HG03457 (cell line): ENCODE measurements around the gene TUBA4A.

Experiments used
- ATAC-seq: cut with Tn5 transposase; IDR thresholded peaks from one replicate; pipeline ENCODE4 v1.9.1; 2021; ENCODE audit warnings: moderate number of reproducible peaks; ENCODE audit not compliant: unreplicated experiment

TUBA4A gene

GRCh38 chr2:219244789-219245147, 8.9 kb downstream of the TUBA4A start:
- ATAC-seq, result no peak

GRCh38 chr2:219243291-219243761, 10.4 kb downstream of the TUBA4A start:
- no peak for ATAC-seq

DNA sequence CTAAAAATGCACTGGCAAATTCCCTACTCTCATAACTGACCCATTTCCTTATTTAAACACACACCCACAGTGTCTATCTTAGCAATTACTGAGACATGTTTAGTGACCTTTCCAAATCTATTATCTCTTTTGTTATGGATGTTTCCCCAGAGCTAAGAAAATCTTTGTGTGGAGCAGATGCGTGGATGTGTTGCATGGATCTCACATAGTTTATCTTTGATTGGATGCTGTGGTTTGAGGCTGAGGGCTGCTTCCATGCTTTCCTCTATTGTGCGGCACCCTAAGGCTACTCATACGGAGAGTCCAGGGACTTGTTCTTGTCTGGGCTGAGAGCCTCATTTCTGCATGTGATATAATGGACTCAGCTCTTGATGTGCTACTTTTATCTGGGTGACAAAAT, 19.4 kb downstream of the TUBA4A start:
- no peak for ATAC-seq

DNA sequence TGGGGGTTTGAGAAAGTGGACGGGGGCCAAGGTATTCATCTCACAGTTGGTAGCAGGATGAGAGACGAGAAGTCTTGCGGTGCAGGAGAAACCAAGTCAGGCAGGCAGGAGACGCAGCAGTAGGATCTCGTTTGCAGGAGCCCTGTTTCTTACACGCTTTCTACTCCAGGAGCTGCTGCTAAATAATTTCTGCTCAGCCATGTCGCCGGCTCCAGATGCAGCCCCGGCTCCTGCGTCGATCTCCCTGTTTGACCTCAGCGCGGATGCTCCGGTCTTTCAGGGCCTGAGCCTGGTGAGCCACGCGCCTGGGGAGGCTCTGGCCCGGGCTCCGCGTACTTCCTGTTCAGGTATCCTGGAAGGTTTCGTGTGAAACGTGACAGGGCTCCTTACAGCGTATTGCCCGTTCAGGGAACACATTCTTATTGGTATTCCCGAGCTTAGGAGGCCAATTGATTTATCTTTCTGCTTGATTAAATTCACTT, 23.6 kb downstream of the TUBA4A start:
- ATAC-seq, result no peak

DNA sequence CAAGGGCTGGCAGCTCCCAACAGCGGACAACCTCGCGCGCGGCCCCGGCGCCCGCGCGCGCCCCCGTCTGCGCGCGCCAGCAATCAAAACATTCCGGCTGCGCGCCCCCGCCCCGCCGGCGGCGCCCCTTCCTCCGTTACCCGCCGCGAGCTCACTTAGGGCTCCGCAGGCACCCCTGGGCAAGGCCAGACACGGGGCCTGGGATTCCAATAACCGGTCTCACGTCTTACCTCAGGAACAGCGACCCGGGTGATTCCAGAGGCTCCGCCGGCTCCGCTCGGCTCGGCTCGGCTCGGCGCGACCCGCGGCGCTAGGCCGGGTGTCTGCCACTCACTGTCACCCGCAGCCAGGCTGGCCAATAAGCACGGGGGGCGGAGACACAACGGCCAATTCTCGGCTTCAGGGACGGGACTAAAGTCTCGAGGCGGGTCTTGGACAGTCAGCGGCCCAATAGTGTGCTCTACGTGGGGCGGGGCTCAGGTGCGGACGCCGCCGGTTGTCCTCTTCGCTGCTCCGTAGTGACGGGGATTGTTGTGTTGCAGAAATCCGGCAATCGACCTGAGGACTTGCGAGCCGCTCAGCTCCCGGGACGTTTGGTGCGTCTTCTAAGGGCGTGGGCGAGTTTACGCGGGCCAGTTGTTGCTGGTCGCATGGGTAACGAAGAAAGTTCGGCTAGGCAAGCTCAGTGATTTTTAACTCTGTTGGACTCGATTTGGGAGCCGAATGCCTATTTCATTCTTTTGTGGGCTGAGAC, 24.2 kb downstream of the TUBA4A start, which contains the start of the genes ANKZF1 and ATG9A:
ANKZF1 (plus strand) TSS at position 502 of the 754 bp plus-strand sequence. CDS start 452 bp downstream, outside the sequence.
ATG9A (minus strand) TSS at position 332 of the 754 bp plus-strand sequence. CDS start 1,612 bp downstream, outside the sequence.
- ATAC-seq, result peak; percentile 94

GRCh38 chr2:219228911-219229304, 24.8 kb downstream of the TUBA4A start:
- no peak for ATAC-seq

DNA sequence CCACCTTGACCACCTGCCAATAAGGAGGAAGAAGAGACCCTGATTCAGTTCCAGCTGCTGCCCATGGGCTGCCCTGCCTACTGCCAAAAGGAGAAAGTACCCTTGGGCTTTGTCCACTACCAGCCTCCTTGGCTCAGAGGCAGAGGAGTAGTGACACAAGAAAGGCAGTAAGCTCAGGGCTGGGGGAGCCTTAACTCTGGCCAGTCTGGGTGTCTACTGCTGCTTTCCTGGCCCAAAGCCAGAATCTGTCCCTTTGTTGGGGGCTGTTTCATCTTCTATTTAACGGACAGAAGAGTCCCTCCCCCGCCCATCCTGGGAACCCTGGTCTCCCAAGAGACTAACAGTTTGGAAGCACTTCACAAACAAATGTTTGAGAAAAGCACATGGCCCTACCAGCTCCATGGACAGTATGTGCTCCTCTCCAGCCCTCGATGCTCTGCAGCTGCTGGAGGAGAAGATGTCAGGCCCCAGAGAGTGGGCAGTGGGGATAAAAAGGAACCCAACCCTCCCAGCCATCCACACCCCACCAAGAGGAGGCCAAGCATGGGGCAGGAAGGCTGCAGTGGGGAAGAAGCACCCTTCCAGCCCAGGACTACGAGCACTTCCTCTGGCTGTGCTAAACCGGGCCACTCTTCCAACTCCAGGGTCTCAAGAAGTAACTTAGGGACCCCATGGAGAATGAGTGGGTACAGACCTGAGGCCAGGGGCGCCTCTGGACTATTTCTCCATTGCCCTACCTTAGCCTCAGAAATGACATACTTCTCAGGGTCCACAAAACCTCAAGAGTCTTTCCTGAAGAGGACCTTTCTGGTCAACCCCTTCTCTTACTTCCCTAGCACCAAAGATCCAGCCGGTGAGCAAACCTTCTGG, 25.4 kb downstream of the TUBA4A start:
- no peak for ATAC-seq

- ATAC-seq, result no peak
These were observed 28.4 kb downstream of the TUBA4A start for GRCh38 chr2:219225350-219225749.

GRCh38 chr2:219223831-219224610, 29.7 kb downstream of the TUBA4A start:
- ATAC-seq, result no peak

DNA sequence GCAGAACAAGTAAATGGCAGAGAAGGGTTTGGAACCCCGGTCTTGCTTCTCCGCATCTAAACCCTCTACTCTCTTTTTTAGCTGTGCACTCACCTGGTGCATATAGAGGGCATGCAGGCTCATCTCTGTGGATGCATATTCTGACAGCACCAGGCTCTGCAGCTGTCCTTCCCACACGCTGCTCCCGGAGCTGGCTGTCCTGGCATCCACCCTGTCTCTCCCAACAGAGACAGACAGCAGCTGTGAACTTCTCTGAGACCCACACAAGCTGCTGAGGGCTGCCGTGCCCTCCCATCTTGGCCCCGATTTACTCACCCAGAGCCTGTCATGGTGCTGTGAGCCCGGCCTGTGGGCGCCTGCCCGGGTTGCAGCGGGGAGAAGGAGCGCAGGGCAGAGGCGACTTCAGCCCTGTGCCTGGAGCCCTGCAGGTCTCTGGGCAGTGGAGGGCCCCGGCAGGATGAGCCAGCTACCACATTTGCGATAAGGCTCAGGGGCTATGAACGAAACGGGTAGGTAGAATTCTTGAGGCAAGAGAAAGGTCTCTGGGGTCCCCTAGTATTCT, 31.7 kb downstream of the TUBA4A start:
- ATAC-seq, result no peak

DNA sequence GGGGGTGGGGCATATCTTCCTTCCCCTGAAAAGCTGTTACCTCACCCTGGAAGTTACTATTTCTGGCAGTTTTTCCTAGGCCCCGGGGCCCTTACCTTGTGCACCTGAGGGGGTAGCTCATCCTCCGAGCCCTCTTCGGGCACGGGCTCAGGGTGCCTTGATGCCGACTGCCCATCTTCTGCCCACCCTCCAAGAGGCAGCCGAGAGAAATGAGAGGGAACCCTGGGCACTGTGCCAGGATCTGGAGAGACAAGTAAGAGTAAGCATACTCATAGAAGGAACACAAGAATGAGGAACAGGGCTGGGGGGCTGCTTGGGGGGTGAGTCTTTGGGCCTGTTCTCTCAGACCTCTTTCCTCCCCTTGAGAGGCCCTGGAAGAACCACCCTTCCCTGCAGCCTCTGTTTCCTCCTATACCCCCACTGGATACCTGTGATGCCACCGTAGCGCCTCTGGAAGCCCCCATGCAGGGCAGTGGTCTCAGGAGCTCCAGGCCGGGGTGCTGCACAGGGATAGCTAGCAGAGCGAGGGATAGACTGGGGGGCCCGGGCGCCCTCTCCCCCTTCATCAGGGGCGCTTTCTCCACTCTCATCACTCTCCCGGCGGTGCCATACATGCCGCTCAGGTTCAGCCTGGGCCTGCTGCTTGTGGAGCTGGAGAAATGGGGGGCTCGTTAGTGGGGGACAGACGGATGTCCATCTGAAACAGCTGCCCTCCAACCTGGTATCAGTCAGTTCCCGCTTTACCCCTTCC, 32.9 kb downstream of the TUBA4A start:
- ATAC-seq, result no peak

DNA sequence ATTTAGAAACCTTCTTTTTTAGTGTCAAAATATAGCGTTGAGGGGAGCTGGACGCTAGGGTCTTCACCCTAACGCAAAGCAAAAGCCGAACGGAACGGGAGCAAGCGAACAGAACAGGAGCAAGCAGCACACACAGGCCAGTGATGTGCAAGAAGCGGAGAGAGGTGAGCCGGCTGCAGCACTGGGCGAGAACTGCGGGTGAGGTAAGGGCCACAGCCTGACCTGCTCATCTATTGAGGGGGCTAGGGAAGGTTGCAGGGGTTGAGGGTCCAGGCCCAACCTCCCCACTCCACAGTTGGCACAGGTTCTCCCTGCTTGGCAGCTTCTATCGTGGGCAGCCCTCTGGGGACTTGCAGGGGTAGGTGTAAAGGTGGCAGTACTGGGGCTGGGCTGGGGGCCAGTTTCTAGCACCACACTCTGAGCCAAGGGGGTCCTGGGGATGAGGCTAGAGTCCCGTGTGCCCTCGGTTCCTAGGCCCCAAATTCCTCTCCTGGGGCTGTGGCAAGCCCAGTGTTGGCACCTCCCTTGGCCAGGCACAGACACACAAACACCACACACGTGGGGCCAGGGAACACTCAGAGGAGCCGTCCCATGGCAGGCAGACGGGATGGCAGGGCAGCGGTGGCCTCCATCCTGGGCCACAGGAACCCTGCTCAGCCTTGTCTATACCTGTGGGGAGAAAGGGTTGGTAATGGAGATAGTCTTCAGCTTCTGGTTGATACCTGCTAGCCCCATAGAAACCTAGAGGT, 33.8 kb downstream of the TUBA4A start:
- ATAC-seq, result no peak

DNA sequence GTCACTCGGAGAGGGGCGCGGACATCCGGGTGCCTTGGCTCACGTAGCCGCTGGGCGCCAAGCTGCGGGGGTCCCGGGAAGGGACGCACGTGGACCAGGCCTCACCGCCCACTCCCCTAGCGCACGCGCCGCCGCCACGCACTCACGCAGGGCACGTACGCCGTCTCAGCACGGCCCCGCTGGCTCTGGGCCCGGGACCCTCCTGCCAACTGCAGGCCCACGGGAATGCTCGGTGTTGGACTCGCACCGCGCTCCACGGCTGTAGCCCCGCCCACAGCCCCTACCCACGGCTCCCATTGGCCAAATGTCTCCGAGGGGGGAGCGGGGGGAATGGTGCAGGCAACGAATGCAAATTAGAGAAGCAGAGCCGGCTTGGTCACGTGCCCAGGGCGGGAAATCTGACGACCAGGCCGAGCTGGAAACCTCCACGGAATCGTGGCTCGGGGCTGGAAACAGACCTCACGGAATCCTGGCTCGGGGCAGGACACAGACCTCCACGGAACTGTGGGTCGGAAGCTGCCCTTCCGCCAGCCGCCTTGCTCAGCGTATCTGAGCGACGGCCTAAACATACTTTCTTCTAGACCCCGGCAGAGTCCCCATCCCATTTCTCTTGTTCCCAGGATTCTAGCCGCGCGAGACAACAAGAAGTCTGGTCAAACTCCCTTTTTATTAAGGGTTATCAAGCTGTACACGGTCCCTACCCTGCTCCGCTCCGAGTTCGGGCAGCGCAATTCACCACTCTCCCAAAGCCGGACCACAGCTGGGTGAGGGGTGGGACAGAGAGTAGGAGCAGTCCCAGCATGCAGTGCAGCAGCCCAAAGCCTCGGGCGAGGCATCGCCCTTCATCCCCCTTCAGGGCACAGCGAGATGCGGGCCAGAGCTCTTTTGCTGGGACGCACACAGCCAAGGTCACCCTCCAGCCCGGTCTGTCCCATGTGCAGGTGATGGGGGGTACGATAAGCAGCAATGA, 34.7 kb downstream of the TUBA4A start, which contains the start of gene ABCB6:
ABCB6 (minus strand) TSS at position 227 of the 970 bp plus-strand sequence. CDS start 285 bp downstream, outside the sequence.
- ATAC-seq, result peak; percentile 56

DNA sequence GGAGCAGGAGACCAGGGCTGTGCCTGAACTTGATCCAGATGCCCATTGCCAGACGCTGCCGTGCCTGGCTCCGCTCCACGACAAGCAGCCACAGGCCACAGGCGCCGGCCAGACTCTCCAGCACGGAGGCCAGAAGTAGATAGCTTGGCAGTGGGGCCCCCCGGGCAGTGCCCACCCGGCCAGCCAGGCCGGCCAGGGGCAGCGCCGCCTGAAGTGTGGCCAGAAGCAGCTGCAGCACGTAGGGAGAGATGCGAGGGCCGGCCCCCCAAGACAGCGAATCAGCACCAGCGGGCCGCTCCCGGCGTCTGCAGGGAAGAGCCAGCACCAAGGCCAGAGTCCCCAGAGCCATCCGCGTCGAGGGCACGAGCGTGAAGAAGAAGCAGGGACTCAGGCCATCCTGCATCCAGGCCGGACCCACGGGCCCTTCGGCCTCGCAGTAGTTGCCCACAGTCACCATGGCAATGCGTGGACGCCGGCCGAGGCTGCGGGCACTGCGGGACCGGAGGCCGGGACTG, 35.4 kb downstream of the TUBA4A start:
- peak; percentile 22 for ATAC-seq

- ATAC-seq, result no peak
These were observed 37.2 kb downstream of the TUBA4A start for GRCh38 chr2:219216535-219216915.

GRCh38 chr2:219215871-219216534, 37.7 kb downstream of the TUBA4A start:
- ATAC-seq, result no peak

GRCh38 chr2:219214786-219215185, 38.9 kb downstream of the TUBA4A start:
- no peak for ATAC-seq
